Measurements from ENCODE around the gene ATCAY. TPM values are rescaled to one million over a fixed set of nuclear protein-coding genes. Genes with fewer than 3 reads are reported as not detected.
"Not testable (repeated sequence)": the region's sequence is repeated elsewhere in the genome, so short reads cannot be mapped to it uniquely, and the experiment has no call there.

The ATCAY gene
- total RNA-seq, 2 donors from 2014 or later, result not detected

- no peak overlapping the region for H3K4me3 ChIP-seq
- ATAC-seq (ENCODE audit: insufficient number of reproducible peaks, low FRiP score, low read depth), result no peak
- no peak for DNase-seq (ENCODE audit: low spot score)
- peak overlapping the region in 1 of 2 donors; percentile 18 for H3K27ac ChIP-seq
- no peaks in the 10 kb centered on the region for H3K27me3 ChIP-seq (replicated peaks; ENCODE audit: insufficient read depth)
- peaks cover 33 to 44% of the 10 kb centered on the region in 2 donors for H3K4me1 ChIP-seq (ENCODE audit: control insufficient read depth in 1 of 2, low read depth in 2 of 2)
- no peak for TF ChIP-seq CTCF (IDR thresholded peaks at IDR 0.05)
- no peaks in the 10 kb centered on the region for H3K9me3 ChIP-seq
- peaks cover 80% of the 10 kb centered on the region for H3K36me3 ChIP-seq
These were observed 84.0 kb downstream of the ATCAY start for GRCh38 chr19:3964256-3965194.

- DNase-seq (ENCODE audit: low spot score) (no peak), ATAC-seq (ENCODE audit: insufficient number of reproducible peaks, low FRiP score, low read depth) (no peak)
- Histone ChIP-seq H3K9me3 (no peaks in the 10 kb centered on the region), H3K4me3 (peak overlapping the region; percentile 62), H3K27me3 (replicated peaks; ENCODE audit: insufficient read depth) (no peaks in the 10 kb centered on the region), H3K27ac (peak overlapping the region; percentile 96 to 99), H3K4me1 (ENCODE audit: control insufficient read depth in 1 of 2, low read depth in 2 of 2) (peaks cover 36 to 48% of the 10 kb centered on the region in 2 donors), H3K36me3 (peaks cover 61% of the 10 kb centered on the region)
- TF ChIP-seq CTCF (IDR thresholded peaks at IDR 0.05), result no peak
These were observed 85.8 kb downstream of the ATCAY start for GRCh38 chr19:3966051-3967017.

GRCh38 chr19:3967983-3968382, 87.5 kb downstream of the ATCAY start:
- Histone ChIP-seq H3K36me3 (peaks cover 50% of the 10 kb centered on the region), H3K4me3 (peak overlapping the region; percentile 62), H3K27ac (peak overlapping the region; percentile 96 to 99), H3K4me1 (ENCODE audit: control insufficient read depth in 1 of 2, low read depth in 2 of 2) (peaks cover 36 to 48% of the 10 kb centered on the region in 2 donors)
- not testable (repeated sequence) for H3K9me3 ChIP-seq; DNase-seq (ENCODE audit: low spot score); H3K27me3 ChIP-seq (replicated peaks; ENCODE audit: insufficient read depth); ATAC-seq (ENCODE audit: insufficient number of reproducible peaks, low FRiP score, low read depth)

- Histone ChIP-seq H3K27ac (peak overlapping the region; percentile 96 to 99), H3K4me3 (peak overlapping the region; percentile 88), H3K36me3 (peaks cover 42% of the 10 kb centered on the region), H3K27me3 (replicated peaks; ENCODE audit: insufficient read depth) (no peaks in the 10 kb centered on the region), H3K4me1 (ENCODE audit: control insufficient read depth in 1 of 2, low read depth in 2 of 2) (peaks cover 36 to 48% of the 10 kb centered on the region in 2 donors), H3K9me3 (no peaks in the 10 kb centered on the region)
- no peak for TF ChIP-seq CTCF (IDR thresholded peaks at IDR 0.05)
- peak; percentile 91 for ATAC-seq (ENCODE audit: insufficient number of reproducible peaks, low FRiP score, low read depth)
- peak; percentile 79 for DNase-seq (ENCODE audit: low spot score)
These were observed 88.3 kb downstream of the ATCAY start for GRCh38 chr19:3968556-3969434.

Data from thoracic aorta (tissue), 2 donors.